ENCODE results near the gene GMDS.

GRCh38 chr6:1950631-1951030, 294.8 kb downstream of the GMDS start:
- no peak for TF ChIP-seq CTCF (conservative IDR thresholded peaks at IDR 0.05 in 1 of 2, IDR thresholded peaks at IDR 0.05 in 1 of 2; ENCODE audit: extremely low read depth in 1 of 2, insufficient read depth in 1 of 2, low read depth in 1 of 2, low read length in 2 of 2)
- TF ChIP-seq EZH2 (IDR thresholded peaks at IDR 0.05; ENCODE audit: borderline replicate concordance, low read length), result no peak
